GM13977 (cell line): ENCODE data around the gene PTPRG.

ENCODE experiments used
- DNase-seq: peaks from one replicate; pipeline ENCODE4 v3.0.0; 2012; ENCODE audit warnings: low spot score
- CTCF ChIP-seq: IDR thresholded peaks from 2 replicates; pipeline ENCODE4 v1.5.1; 2012; ENCODE audit warnings: mild to moderate bottlenecking, control low read depth; ENCODE audit not compliant: insufficient read depth; ENCODE audit errors: extremely low read depth, missing control alignments
- in situ Hi-C: fragments of 300-500 bp; cut with MboI; formaldehyde crosslinking; loops from one replicate; pipeline ENCODE4 v1.12.0; 2022; ENCODE audit warnings: low sequenced_read_pairs, low pct_unique_long_range_greater_than_20kb, mixed read lengths, inconsistent platforms; ENCODE audit not compliant: unreplicated experiment

PTPRG gene

DNA sequence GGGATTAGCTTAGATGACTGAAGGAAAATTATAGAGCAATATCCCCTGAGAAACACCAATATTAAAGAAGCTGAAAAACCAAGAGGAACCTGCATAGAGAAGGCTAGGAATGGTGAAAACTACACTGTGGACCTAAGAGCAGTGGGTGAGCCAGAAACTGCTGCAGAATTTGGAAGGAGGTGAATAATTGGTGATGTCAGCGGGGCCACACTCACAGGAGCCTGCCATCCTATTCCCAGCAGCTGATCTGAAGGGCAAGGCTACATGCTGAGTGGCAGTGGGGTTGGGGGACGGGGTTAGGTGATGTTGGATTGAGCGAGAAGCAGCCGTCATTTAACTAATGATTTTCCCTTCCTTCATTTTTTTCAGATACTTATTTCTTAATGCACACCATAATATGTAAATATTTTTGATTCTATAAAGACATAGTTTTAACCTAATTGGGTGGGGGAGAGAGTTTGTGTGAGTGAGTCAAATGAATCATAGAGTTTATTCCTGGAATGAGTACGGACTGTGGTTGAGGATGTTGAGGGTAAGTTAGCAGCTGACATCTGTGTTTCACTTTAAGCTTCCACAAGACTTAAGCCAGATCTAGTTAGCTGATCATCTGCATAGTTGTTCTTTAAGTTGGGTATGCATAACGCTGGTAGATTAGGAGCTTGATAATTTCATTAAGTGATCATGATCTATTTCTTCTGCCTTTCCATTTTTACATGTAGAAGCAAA lies 222.8 kb downstream of the PTPRG start:
- no peak for TF ChIP-seq CTCF
- no peak for DNase-seq
- in situ Hi-C loops = no loop called here

- in situ Hi-C loops = no loop called here
- DNase-seq = no peak
- TF ChIP-seq CTCF = no peak
Measured at GRCh38 chr3:61788623-61789507, 227.5 kb downstream of the PTPRG start.

DNA sequence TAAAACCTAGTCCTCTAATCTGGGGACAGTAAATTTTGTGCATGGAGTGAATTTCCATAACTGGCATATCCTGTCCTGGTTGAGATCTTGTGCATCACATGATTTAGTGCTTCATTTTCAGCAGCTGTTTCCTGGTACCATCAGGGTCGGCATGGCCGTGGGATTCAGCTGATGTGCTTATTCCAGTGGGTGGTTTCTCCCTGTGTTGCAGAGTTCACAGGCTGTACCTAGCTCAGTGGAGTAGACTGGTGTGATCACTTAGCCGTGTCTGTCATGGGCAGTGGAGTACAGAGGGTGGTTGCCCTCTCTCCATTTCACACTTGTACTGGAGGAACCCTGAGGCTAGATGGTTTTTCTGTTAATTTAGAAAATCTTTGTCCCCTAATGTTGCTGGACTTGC lies 228.5 kb downstream of the PTPRG start:
- no peak for TF ChIP-seq CTCF
- in situ Hi-C loops = no loop called here
- no peak for DNase-seq

GRCh38 chr3:61790411-61790810 lies 229.0 kb downstream of the PTPRG start:
- no peak for TF ChIP-seq CTCF
- in situ Hi-C loops = no loop called here
- DNase-seq = no peak

DNA sequence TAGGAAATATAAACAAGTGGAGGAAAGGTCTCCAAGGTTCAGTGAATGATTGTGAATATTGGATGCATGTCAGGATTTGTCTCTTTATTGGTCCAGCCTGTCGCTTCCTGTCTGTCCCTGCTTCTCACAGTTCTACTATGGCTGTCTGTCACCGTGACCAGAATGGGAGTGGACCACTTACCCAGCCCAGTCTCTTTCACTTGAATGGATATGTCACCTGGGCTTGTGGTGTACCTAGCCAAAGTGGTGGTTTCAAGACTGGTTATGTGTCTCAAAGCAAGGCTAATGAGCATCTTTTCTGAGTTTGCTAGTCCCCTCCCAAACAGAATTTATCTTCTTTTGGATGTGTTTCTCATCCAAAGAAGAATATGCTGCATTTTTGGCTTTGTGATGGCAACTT lies 231.7 kb downstream of the PTPRG start:
- no peak for TF ChIP-seq CTCF
- in situ Hi-C loops = no loop called here
- no peak for DNase-seq

DNA sequence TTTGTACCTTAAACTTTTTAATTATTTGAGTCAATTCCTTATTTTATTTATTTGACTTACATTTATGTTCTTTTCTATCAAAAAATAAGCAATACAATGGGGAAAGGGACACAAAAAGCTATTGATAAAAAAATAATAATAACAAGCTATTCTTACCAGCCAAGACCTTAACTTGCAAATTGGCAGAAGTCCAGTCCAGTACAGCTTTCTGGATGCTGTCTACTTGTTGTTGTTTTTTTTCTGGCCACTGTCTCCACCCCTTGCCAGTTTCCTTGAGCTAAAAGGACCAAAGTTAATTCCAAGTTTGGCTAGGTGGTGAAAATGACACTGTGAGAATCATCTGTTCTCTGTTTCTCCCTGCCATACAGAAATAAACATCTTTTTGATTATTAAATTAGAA lies 232.2 kb downstream of the PTPRG start:
- TF ChIP-seq CTCF = no peak
- DNase-seq = no peak
- in situ Hi-C loops = no loop called here
